Adipose tissue (tissue), 3 donors: Measurements from ENCODE around the gene ZSCAN22. TPM values are rescaled to one million over a fixed set of nuclear protein-coding genes. Genes with fewer than 3 reads are reported as not detected.
"Not testable (repeated sequence)": the region's sequence is repeated elsewhere in the genome, so short reads cannot be mapped to it uniquely, and the experiment has no call there.

Experiments
- H3K27ac ChIP-seq: one replicate; pipeline ENCODE4 v1.5.1; 2013; ENCODE audit warnings: low read depth, low read length
- WGBS, 3 donors: extraction: QIAGEN DNeasy Blood & Tissue Kit; methylation state at CpG; one replicate each; pipeline ENCODE4 v1.1.7; 2013; 5-methylcytosine and 5-hydroxymethylcytosine counted together
- polyA plus RNA-seq, 3 donors: library from polyadenylated mRNA; stranded (reverse); fragments of 200-250 nt; gene quantifications; one replicate each; pipeline ENCODE4 v1.2.3, GENCODE V29; 2013
- donor health status: healthy with polysubstance abuse.
- donor health status: Bipolar disorder and iron deficiency.
- donor health status: healthy.

ZSCAN22 gene
- polyA plus RNA-seq, result 1 to 10 TPM in 1 of 3 donors, under 1 TPM in 2; 0.67 to 1.1 (median 0.80) TPM

GRCh38 chr19:58326914-58327726 is at the start of gene ZSCAN22:
ZSCAN22 (plus strand) TSS chr19:58326994; CDS start chr19:58334803, 7,809 bp downstream.
- no peak within 1 kb of the TSS for H3K27ac ChIP-seq
- WGBS, 3 donors, result 0% methylated on average over 62 of the region's 62 CpGs

DNA sequence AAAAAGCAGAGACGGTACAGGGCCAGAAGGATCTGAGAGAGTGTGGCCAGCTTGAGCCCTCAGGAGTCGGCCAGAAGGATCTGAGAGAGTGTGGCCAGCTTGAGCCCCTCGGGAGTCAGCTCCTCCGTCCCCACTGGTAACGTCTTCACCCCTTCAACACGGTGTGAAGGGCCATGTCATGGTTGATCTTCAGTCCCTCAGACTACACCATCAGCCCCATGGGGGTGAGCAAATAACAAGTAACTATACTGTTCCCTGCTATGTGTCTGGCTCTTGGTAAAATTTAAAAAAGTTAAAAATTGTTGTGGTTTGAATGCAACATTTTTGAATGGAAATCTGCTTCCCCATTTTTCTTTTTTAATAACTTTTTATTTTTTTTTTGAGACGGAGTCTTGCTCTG is 49.6 kb upstream of the ZSCAN22 start:
- 90 to 94% (median 94%) methylated on average over 7 of the region's 7 CpGs for WGBS, 3 donors

DNA sequence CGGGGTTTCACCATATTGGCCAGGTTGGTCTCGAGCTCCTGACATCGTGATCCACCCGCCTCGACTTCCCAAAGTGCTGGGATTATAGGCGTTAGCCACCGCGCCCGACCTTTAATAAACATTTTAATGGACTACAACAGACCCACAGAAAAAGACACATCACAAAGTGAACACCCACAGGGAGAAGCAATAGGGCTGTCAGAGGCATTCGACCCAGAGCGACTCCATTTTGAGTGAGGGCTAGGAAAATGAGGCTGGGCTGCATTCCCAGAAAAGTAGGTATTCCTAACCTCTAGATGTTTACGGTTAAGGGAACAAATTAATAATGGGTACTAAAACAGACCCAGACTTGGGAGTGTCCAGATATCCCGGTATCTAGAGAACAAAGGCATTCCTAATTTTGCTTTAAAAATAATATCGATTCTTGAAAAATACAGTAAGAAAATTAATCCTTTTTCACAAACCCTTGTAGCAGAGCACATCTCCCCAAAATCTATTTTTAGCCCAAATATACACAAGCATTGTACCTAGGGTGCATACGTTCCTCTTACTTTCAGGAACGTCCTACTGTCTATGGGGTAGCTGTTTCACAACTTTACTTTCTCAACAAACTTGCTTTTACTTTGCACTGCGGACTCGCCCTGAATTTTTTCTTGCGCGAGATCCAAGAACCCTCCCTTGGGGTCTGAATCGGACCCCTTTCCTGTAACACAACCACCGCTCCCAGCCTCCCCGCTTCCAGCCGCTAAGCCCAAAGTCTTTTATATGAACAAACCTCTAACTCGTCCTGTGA is 48.9 kb upstream of the ZSCAN22 start:
- H3K27ac ChIP-seq, result no peak overlapping the region
- 39 to 43% (median 43%) methylated on average over 25 of the region's 25 CpGs for WGBS, 3 donors

More for the DNA sequence above, 49.6 kb upstream of the ZSCAN22 start:
- H3K27ac ChIP-seq, result no peak overlapping the region

DNA sequence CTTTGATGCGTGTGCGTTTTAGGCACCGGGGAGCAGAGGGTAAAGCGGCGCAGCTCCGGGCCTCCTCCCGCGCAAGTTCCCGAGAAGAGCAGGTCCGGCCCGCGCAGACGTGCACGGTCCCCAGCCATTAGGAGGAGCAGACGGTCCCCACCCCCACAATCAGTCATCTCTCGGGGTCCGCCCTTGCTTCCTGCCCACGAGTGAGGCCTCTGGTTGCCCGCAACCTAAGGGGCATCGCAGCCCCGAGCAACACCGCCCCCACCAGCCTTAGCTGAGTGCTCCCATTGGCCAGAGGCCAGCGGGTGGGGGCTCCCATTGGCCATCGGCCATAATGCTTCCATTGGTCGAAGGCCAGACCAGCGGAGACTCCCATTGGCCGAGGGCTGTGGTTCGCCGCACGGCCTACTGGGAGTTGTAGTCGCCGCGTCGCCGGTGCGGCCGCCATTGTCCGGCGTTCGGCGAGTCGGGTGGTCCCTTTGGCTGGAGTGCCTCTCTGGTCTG is 48.2 kb upstream of the ZSCAN22 start, which contains the start of gene ZNF8:
Gene ZNF8, plus strand, starts transcription at position 415 of the 501 bp plus-strand sequence. CDS start 127 bp downstream, outside the sequence.
- WGBS, 3 donors, result 0% methylated on average over 42 of the region's 42 CpGs

DNA sequence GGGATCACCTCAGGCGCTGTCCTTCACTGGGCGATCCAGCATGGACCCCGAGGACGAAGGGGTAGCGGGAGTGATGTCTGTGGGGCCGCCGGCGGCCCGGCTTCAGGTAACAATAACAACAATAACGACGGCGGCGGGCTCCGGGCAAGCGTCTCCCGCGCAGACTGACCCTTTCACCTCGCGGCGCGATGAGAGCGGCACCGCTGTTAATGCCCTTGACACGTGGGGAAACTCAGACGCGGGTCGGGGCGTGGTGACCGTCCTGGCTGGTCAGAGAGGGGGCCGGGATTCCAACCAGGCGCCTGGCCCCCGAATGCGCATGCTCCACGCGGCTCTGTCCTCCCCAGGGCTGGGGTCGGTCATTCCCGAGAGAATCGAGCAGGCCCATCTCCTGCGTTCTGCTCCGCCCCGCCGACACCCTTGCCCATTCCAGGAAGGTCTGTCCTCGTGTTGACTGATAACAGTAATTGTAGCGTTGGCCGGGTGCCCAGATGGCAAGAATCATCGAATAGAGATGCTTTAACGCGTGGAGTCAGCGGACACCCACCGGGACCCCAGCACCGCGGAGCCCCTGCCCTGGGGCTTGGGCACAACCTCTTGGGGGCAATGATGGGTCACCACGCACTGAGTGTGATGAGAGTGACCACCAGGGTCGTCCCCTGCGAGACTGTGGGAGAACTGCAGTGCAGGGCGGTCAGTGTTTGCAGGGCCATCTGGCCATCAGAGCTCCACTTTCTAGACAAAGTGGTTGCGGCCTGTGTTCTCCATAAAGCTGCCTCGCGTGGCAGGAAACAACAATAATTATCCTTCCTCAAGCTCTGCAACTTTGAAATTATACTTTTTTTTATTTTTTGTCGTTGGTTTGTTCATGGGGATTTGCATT is 47.5 kb upstream of the ZSCAN22 start:
- peak overlapping the region; percentile 40 for H3K27ac ChIP-seq
- WGBS, 3 donors, result 3 to 5% (median 4%) methylated on average over 54 to 60 of the region's 60 CpGs

More for the DNA sequence above, 48.2 kb upstream of the ZSCAN22 start, which contains the start of gene ZNF8:
- H3K27ac ChIP-seq, result peak within 1 kb of the TSS; percentile 40

DNA sequence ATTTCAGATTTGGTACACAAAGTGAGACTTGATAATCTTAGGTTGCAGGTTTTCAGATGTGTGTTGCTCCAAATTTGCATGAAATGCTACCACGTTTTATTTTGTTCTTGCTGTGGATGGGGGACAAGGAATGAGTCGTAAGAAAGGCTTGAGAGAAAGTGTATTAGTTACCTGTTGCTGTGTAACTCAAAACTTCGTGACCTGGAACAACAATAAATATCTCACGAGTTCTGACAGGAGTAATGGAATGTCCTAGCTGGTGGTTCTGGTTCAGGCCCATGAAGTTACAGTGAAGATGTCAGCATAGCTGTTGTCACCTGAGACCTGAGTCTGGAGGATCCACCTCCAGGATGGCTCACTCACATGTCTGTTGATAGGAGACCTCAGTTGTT is 46.9 kb upstream of the ZSCAN22 start:
- 71 to 80% (median 77%) methylated on average over 4 of the region's 4 CpGs for WGBS, 3 donors
- no peak overlapping the region for H3K27ac ChIP-seq

GRCh38 chr19:58284199-58284598 is 42.6 kb upstream of the ZSCAN22 start:
- 92 to 95% (median 94%) methylated on average over 7 of the region's 7 CpGs for WGBS, 3 donors
- no peak overlapping the region for H3K27ac ChIP-seq

GRCh38 chr19:58291943-58292342 is 34.9 kb upstream of the ZSCAN22 start:
- WGBS, 3 donors, result 96 to 98% (median 97%) methylated on average over 7 of the region's 7 CpGs
- no peak overlapping the region for H3K27ac ChIP-seq

DNA sequence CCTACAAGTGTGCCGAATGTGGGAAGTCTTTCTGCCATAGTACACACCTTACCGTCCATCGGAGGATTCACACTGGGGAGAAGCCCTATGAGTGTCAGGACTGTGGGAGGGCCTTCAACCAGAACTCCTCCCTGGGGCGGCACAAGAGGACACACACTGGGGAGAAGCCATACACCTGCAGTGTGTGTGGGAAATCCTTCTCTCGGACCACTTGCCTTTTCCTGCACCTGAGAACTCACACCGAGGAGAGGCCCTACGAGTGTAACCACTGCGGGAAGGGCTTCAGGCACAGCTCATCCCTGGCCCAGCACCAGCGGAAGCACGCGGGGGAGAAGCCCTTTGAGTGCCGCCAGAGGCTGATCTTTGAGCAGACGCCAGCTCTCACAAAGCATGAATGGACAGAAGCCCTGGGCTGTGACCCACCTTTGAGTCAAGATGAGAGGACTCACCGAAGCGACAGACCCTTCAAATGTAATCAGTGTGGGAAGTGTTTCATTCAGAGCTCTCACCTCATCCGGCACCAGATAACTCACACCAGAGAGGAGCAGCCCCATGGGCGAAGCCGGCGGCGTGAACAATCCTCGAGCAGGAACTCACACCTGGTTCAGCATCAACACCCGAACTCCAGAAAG is 31.9 kb upstream of the ZSCAN22 start:
- WGBS, 3 donors, result 97 to 99% (median 98%) methylated on average over 22 of the region's 22 CpGs
- no peak overlapping the region for H3K27ac ChIP-seq

- no peak overlapping the region for H3K27ac ChIP-seq
- WGBS, 3 donors, result 82 to 93% (median 85%) methylated on average over 7 of the region's 7 CpGs
These were observed 30.7 kb upstream of the ZSCAN22 start for GRCh38 chr19:58296104-58296503.

- no peak overlapping the region for H3K27ac ChIP-seq
- WGBS, 3 donors, result 92 to 96% (median 95%) methylated on average over 7 of the region's 7 CpGs
These were observed 26.2 kb upstream of the ZSCAN22 start for GRCh38 chr19:58300620-58301019.

- 87 to 92% (median 90%) methylated on average over 7 of the region's 7 CpGs for WGBS, 3 donors
- H3K27ac ChIP-seq, result no peak overlapping the region
These were observed 22.5 kb upstream of the ZSCAN22 start for GRCh38 chr19:58304255-58304654.

DNA sequence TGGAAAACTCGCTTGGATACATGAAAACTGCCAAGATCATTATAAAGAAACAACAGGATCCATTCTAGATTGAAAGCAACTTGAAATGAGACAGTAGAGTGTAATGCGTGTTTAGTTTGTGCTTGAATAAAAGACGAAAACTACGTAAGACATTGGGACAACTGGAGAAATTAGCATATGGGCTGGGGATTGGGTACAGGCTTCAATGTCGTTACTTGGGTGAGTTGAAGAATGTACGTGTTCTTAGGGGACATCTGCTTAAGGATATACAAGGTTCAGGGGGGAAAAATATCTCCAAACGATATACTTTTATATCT is 22.1 kb upstream of the ZSCAN22 start:
- 13 to 36% (median 16%) methylated on average over 7 of the region's 7 CpGs for WGBS, 3 donors
- H3K27ac ChIP-seq, result no peak overlapping the region

DNA sequence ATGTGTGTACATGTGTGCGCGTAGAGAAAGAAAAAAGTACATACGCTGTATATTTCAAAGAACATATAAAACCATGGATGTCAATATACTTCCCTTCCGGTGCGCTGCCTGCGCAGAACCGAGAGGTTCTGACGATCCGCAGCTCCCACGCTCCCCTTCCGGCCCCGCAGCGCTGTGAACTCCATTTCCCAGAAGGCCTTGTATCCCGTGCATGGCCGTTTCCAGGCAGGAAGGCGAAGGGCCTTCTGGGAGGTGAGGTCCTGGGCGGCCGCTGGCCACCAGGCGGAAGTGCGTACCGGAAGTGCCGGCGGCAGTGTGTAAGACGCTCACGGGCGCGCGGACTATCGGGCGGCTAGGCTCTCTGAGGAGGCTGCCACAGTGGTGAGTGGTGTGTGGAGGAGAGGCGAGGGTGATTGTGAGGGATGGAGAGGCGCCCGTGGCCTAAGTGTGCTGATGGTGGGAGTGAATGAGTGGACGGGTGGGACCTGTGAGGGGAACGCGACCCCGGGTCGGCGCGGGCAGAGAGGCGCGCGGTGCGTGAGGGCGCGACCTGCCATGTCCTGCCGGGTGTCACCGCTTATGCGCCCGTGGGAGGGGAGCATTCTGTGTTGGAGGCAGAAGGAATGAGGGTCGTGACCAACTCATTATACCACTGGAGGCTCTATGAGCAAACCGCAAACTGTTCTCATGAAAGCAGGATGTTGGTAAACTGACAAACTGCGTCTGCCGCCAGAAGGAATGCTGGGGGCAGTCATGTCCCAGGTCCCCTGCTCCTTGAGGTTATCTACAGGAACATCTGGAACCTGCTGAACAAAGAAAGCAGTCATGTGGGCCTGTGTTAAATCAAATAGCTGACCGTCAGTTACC is 21.5 kb upstream of the ZSCAN22 start, which contains the start of gene ERVK3-1:
Gene ERVK3-1, plus strand, starts transcription at position 313 of the 867 bp plus-strand sequence. CDS start 6,792 bp downstream, outside the sequence.
- peak within 1 kb of the TSS; percentile 30 for H3K27ac ChIP-seq
- 0 to 1% (median 1%) methylated on average over 55 of the region's 55 CpGs for WGBS, 3 donors

DNA sequence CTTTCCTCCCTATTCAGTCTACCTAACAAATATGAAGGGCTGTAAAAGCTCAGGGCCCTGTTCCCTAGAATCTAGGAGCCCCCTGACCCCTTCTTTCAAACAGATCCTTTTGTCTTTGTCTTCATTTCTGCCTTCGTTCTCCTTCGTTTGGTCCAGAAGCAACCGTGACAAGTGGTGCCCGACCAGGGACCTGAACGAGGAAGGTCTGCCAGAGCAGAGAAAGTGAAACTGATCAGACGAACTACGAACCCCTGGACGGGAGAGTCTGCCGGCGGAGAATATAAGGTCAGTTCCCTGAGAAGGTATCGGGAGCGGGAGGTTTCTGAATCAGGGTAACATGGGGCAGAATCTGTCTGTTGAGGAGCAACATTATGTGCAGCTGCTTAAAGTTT is 20.9 kb upstream of the ZSCAN22 start:
- no peak overlapping the region for H3K27ac ChIP-seq
- WGBS, 3 donors, result 45 to 80% (median 69%) methylated on average over 12 of the region's 12 CpGs

DNA sequence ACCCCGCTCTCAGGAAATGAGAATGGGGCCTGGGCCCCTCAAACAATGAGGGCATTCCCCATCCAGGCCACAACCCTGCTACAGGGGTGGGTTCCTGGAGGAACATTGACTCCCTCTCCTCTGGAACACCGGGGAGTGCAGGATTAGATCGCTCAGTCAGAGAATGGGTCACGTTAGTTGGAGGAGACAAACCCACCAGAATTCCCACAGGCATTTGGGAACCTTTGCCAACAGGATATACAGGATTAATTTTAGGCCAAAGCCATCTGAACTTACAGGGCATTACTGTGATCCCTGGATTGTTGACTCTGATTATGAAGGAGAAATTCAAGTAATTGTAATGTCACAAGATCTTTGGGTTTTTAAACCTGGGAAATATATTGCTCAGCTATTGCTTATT is 19.1 kb upstream of the ZSCAN22 start:
- H3K27ac ChIP-seq, result no peak overlapping the region
- WGBS, 3 donors, result 84 to 94% (median 87%) methylated on average over 4 of the region's 4 CpGs

- not testable (repeated sequence) for H3K27ac ChIP-seq
- WGBS, 3 donors, result 61 to 68% (median 64%) methylated on average over 13 of the region's 13 CpGs
These were observed 16.1 kb upstream of the ZSCAN22 start for GRCh38 chr19:58310685-58311084.
